Mesothelial cell of epicardium (in vitro differentiated cells): ENCODE measurements around the gene IL10RA. TPM values are rescaled to one million over a fixed set of nuclear protein-coding genes. Genes with fewer than 3 reads are reported as not detected.

Experiments
- DNase-seq, 2 experiments: peaks; one replicate each; pipeline ENCODE4 v3.0.0; 2021; ENCODE audit warnings: low spot score in 2 of 2; ENCODE audit not compliant: unreplicated experiment in 2 of 2
- H3K27ac Mint-ChIP-seq: 2 replicates; pipeline ENCODE4 v1.8.0; 2021; ENCODE audit warnings: mixed read lengths
- H3K27me3 Mint-ChIP-seq: 2 replicates; pipeline ENCODE4 v1.8.0; 2021; ENCODE audit warnings: low read depth, mixed read lengths
- H3K36me3 Mint-ChIP-seq: 2 replicates; pipeline ENCODE4 v1.8.0; 2021; ENCODE audit warnings: mixed read lengths
- H3K4me1 Mint-ChIP-seq: 2 replicates; pipeline ENCODE4 v1.8.0; 2021; ENCODE audit warnings: mixed read lengths
- H3K4me3 Mint-ChIP-seq: 2 replicates; pipeline ENCODE4 v1.8.0; 2021; ENCODE audit warnings: mild to moderate bottlenecking, moderate library complexity, mixed read lengths
- H3K9me3 Mint-ChIP-seq: 2 replicates; pipeline ENCODE4 v1.8.0; 2021; ENCODE audit warnings: mixed read lengths
- CTCF ChIP-seq: fragments of 200-600 bp; sonication (generic); IDR thresholded peaks from one replicate; pipeline ENCODE4 v1.5.0; 2021; ENCODE audit warnings: antibody characterized with exemption; ENCODE audit not compliant: unreplicated experiment
- total RNA-seq: library from RNA; stranded (reverse); gene quantifications from 3 replicates; pipeline ENCODE4 v1.2.1, GENCODE V29; 2021

The IL10RA gene
- total RNA-seq, 1 donor from 2014 or later, result 0.78 TPM

GRCh38 chr11:118008271-118008911 is 22.2 kb downstream of the IL10RA start:
- Mint-ChIP-seq H3K36me3 (no peaks in the 10 kb centered on the region), H3K4me1 (no peaks in the 10 kb centered on the region), H3K4me3 (no peak overlapping the region), H3K27ac (no peak overlapping the region), H3K9me3 (peaks cover 7% of the 10 kb centered on the region), H3K27me3 (peaks cover 54% of the 10 kb centered on the region)
- DNase-seq, result peak in 1 of 2 experiments; percentile 33
- TF ChIP-seq CTCF, result no peak

- no peak for DNase-seq
- H3K27ac Mint-ChIP-seq, result no peak overlapping the region
- H3K4me3 Mint-ChIP-seq, result no peak overlapping the region
- H3K9me3 Mint-ChIP-seq, result no peaks in the 10 kb centered on the region
- H3K36me3 Mint-ChIP-seq, result no peaks in the 10 kb centered on the region
- H3K27me3 Mint-ChIP-seq, result peaks cover 58% of the 10 kb centered on the region
- no peak for TF ChIP-seq CTCF
- no peaks in the 10 kb centered on the region for H3K4me1 Mint-ChIP-seq
Measured at GRCh38 chr11:118009864-118010737, 23.9 kb downstream of the IL10RA start.

DNA sequence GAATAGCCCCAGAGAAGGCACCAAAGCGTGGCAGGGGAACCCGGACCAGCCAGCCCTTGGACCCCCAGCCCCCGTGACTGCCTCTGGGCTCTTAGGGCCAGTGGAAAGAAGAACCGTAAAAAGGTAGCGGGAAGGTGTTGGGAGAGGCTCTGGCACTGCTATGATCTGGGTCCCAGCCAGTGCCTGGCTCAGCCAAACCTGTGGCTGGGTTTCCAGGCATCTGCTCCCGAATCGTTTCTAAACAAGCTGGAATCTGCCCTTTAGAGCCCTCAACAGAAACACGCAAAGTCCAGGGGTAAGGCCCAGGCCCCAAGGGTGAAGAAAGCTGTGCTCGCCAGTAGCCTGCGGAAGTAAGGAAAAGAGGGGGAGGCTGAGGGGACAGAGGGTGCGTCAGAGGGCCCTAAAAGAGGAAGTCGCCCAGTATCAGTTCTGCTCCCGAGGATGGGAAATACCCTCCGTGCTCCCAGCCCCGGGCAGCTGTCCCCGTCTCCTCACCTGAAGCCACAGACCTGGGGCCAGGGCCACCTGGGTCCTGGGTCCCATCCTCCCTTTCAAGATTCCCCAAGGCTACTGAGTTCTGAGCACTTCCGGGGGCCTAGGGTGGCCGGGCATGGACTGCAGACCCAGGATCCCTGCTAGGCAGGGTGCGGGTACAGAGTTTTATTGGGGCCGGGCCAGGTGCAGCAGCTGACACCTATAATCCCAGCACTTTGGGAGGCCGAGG is 24.7 kb downstream of the IL10RA start:
- H3K4me1 Mint-ChIP-seq, result no peaks in the 10 kb centered on the region
- DNase-seq, result no peak
- no peaks in the 10 kb centered on the region for H3K36me3 Mint-ChIP-seq
- peaks cover 59% of the 10 kb centered on the region for H3K27me3 Mint-ChIP-seq
- no peak overlapping the region for H3K27ac Mint-ChIP-seq
- H3K4me3 Mint-ChIP-seq, result no peak overlapping the region
- no peaks in the 10 kb centered on the region for H3K9me3 Mint-ChIP-seq
- TF ChIP-seq CTCF, result no peak

DNA sequence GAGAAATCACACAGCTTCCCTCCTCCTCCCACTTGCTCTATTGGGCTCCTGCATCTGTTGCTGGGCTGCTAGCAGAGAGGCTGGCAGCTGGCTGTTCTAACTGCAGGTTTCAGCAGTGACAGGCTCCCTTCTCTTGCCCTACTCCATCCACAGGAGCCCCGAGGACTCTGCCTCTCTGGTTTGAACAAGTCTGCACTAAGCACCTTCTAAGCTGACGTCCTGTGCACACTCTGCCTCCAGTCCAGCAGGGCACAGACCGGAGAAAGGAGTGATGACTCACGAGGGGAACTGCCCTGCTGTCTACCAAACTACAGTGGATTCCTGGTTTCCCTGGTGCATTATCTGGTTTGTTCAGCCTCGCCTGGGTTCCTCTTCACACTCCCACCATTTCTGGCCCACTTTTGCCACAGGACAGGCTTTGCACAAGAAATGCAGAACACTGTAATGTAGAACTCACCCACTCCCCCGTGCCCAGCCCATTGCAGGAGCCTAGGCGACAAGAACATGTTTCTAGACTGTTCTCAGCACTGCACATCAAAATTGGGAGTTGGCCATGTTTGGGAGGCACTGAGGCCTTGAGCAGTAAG is 26.0 kb downstream of the IL10RA start:
- Mint-ChIP-seq H3K4me3 (no peak overlapping the region), H3K4me1 (no peaks in the 10 kb centered on the region), H3K27me3 (peaks cover 59% of the 10 kb centered on the region), H3K9me3 (no peaks in the 10 kb centered on the region), H3K36me3 (no peaks in the 10 kb centered on the region), H3K27ac (no peak overlapping the region)
- DNase-seq, result no peak
- TF ChIP-seq CTCF, result no peak

GRCh38 chr11:118014022-118014421 is 27.8 kb downstream of the IL10RA start:
- peaks cover 61% of the 10 kb centered on the region for H3K27me3 Mint-ChIP-seq
- no peak for TF ChIP-seq CTCF
- H3K4me3 Mint-ChIP-seq, result no peak overlapping the region
- no peak overlapping the region for H3K27ac Mint-ChIP-seq
- H3K4me1 Mint-ChIP-seq, result no peaks in the 10 kb centered on the region
- no peaks in the 10 kb centered on the region for H3K36me3 Mint-ChIP-seq
- no peaks in the 10 kb centered on the region for H3K9me3 Mint-ChIP-seq
- no peak for DNase-seq
